ENCODE results near the gene DBNDD1.

DNA sequence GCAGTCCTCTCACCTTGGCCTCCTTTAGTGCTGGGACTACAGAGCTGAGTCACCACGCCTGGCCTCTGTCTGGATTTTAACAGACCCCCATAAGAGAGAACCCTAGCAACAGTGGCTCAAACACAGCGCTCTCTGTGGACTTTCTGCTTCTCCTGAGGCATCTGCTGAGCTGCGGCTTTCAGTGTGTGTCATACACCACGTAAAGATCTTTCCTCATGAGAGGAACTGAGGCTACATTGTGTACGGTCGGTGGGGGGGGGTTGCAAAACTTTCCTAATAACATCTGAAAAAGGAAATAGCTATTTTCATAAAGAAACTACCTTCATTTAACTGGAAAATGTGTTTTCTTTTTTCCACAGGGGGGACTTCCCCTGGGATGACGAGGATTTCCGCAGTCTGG, 37.8 kb downstream of the DBNDD1 start:
- TF ChIP-seq POLR2AphosphoS5 (IDR thresholded peaks at IDR 0.05; ENCODE audit: borderline replicate concordance, low read depth, low read length) (no peak), EZH2 (IDR thresholded peaks at IDR 0.05) (no peak), FOXP2 (optimal IDR thresholded peaks at IDR 0.05; ENCODE audit: control extremely low read depth, extremely low read length, insufficient read depth) (no peak)
